Measurements from ENCODE around the gene SLC36A4. TPM values are rescaled to one million over a fixed set of nuclear protein-coding genes. Genes with fewer than 3 reads are reported as not detected.

SLC36A4 gene
- total RNA-seq, 1 experiment from 2014 or later = 21.1 TPM

- no peak overlapping the region for H3K4me3 ChIP-seq (replicated peaks in 1 of 2; ENCODE audit: low read depth in 1 of 2, low read length in 2 of 2)
- H3K79me2 ChIP-seq (ENCODE audit: insufficient read depth, low read length) = no peaks in the 10 kb centered on the region
- BruUV-seq (replicated peaks) = no TSS peak
- no peaks in the 10 kb centered on the region for H3K36me3 ChIP-seq (ENCODE audit: control insufficient read depth in 1 of 2, insufficient read depth in 2 of 2, low read length in 2 of 2)
- RAD21 ChIA-PET (ENCODE audit: low non-redundant PET in 1 of 2, low total read pairs in 2 of 2, uncharacterized antibody in 2 of 2, unreplicated experiment in 2 of 2) = no interaction called here
- no peak for DNase-seq (ENCODE audit: low read depth, low spot score)
- intact Hi-C loops (cut with micrococcal nuclease) = no loop called here
- no peak overlapping the region for H3K4me2 ChIP-seq (ENCODE audit: low read length)
- H3K4me1 ChIP-seq (ENCODE audit: control insufficient read depth in 1 of 2, insufficient read depth in 2 of 2, low read length in 2 of 2) = no peaks in the 10 kb centered on the region
- no peak for TF ChIP-seq TCF7L2 (IDR thresholded peaks at IDR 0.05; ENCODE audit: borderline replicate concordance, extremely low read depth, insufficient read depth, insufficient read length)
- no peak for TF ChIP-seq POLR2AphosphoS5 (IDR thresholded peaks at IDR 0.05; ENCODE audit: low read depth, low read length)
- no peak for TF ChIP-seq CEBPB (IDR thresholded peaks at IDR 0.05; ENCODE audit: low read depth)
- no peak for TF ChIP-seq ELF1 (IDR thresholded peaks at IDR 0.05; ENCODE audit: borderline replicate concordance, low read depth)
- no peak for TF ChIP-seq CBX3 (IDR thresholded peaks at IDR 0.05; ENCODE audit: low read depth)
- no peak overlapping the region for H3K9ac ChIP-seq (ENCODE audit: low read length)
- ATAC-seq = no peak
- CTCF ChIA-PET = no interaction called here
- no peaks in the 10 kb centered on the region for H4K20me1 ChIP-seq (ENCODE audit: insufficient read depth)
- no peak overlapping the region for H3K27ac ChIP-seq (ENCODE audit: low read depth, low read length)
- no peaks in the 10 kb centered on the region for H3K27me3 ChIP-seq (ENCODE audit: insufficient read depth, low read length)
- no peaks in the 10 kb centered on the region for H3K9me3 ChIP-seq (ENCODE audit: control insufficient read depth in 1 of 2, insufficient read depth in 1 of 2, low read depth in 1 of 2, low read length in 2 of 2)
- H3K9me2 ChIP-seq (ENCODE audit: insufficient read depth) = no peaks in the 10 kb centered on the region
- POLR2A ChIA-PET = no interaction called here
- no peak overlapping the region for H2AFZ ChIP-seq (ENCODE audit: low read depth, low read length, poor library complexity, severe bottlenecking)
Observed at GRCh38 chr11:93244018-93244417, 46.2 kb upstream of the SLC36A4 start.

DNA sequence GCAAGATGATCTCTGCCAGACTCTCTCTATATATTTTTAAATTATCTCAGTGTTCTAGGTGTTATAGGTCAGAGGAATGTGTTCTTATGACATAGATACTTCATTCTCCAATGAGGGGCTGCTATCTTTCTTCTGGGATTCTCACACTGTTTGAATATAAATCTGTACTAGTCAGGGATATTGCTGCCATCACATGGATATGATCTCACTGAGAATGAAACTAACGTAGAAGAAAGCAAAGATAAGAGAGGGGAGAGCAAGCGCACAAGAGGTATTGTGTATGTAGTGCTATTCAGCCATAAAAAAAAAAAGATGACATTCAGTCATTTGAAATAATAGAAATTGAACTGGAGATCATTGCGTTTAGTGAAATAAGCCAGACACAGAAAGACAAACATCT is 42.2 kb upstream of the SLC36A4 start:
- Histone ChIP-seq H2AFZ (ENCODE audit: low read depth, low read length, poor library complexity, severe bottlenecking) (no peak overlapping the region), H3K79me2 (ENCODE audit: insufficient read depth, low read length) (no peaks in the 10 kb centered on the region), H3K36me3 (ENCODE audit: control insufficient read depth in 1 of 2, insufficient read depth in 2 of 2, low read length in 2 of 2) (no peaks in the 10 kb centered on the region), H4K20me1 (ENCODE audit: insufficient read depth) (no peaks in the 10 kb centered on the region), H3K4me1 (ENCODE audit: control insufficient read depth in 1 of 2, insufficient read depth in 2 of 2, low read length in 2 of 2) (no peaks in the 10 kb centered on the region), H3K4me2 (ENCODE audit: low read length) (no peak overlapping the region), H3K9ac (ENCODE audit: low read length) (no peak overlapping the region), H3K27me3 (ENCODE audit: insufficient read depth, low read length) (peaks cover 21% of the 10 kb centered on the region; the same call in 1 of the 2 replicates), H3K27ac (ENCODE audit: low read depth, low read length) (no peak overlapping the region), H3K9me2 (ENCODE audit: insufficient read depth) (no peaks in the 10 kb centered on the region), H3K4me3 (replicated peaks in 1 of 2; ENCODE audit: low read depth in 1 of 2, low read length in 2 of 2) (no peak overlapping the region), H3K9me3 (ENCODE audit: control insufficient read depth in 1 of 2, insufficient read depth in 1 of 2, low read depth in 1 of 2, low read length in 2 of 2) (no peaks in the 10 kb centered on the region)
- ChIA-PET CTCF (no interaction called here), POLR2A (no interaction called here), RAD21 (ENCODE audit: low non-redundant PET in 1 of 2, low total read pairs in 2 of 2, uncharacterized antibody in 2 of 2, unreplicated experiment in 2 of 2) (no interaction called here)
- ATAC-seq = no peak
- intact Hi-C loops (cut with micrococcal nuclease) = loop anchor here (10.0 kb wide), 1 partner anchor 485 kb away; no protein-coding TSS in a partner anchor
- no peak for DNase-seq (ENCODE audit: low read depth, low spot score)
- no TSS peak for BruUV-seq (replicated peaks)
- no peak for TF ChIP-seq FOSL1 (IDR thresholded peaks at IDR 0.05; ENCODE audit: low read depth)
- no peak for TF ChIP-seq SIN3A (IDR thresholded peaks at IDR 0.05; ENCODE audit: low read depth)
- no peak for TF ChIP-seq POLR2A (IDR thresholded peaks at IDR 0.05; ENCODE audit: borderline replicate concordance, extremely low read depth, insufficient read depth, insufficient read length)
- no peak for TF ChIP-seq EZH2 (IDR thresholded peaks at IDR 0.05)
- TF ChIP-seq, protein P1, sequence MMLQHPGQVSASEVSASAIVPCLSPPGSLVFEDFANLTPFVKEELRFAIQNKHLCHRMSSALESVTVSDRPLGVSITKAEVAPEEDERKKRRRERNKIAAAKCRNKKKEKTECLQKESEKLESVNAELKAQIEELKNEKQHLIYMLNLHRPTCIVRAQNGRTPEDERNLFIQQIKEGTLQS (IDR thresholded peaks at IDR 0.05) = no peak
- TF ChIP-seq REST (IDR thresholded peaks at IDR 0.05; ENCODE audit: low read depth) = no peak
- no peak for TF ChIP-seq EGR1 (IDR thresholded peaks at IDR 0.05; ENCODE audit: low read depth)
- TF ChIP-seq TCF7L2 (IDR thresholded peaks at IDR 0.05; ENCODE audit: borderline replicate concordance, extremely low read depth, insufficient read depth, insufficient read length) = no peak
- no peak for TF ChIP-seq JUND (IDR thresholded peaks at IDR 0.05)
- TF ChIP-seq ZNF274 (IDR thresholded peaks at IDR 0.05; ENCODE audit: low read depth, low read length) = no peak
- TF ChIP-seq, protein P2, sequence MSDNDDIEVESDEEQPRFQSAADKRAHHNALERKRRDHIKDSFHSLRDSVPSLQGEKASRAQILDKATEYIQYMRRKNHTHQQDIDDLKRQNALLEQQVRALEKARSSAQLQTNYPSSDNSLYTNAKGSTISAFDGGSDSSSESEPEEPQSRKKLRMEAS (IDR thresholded peaks at IDR 0.05) = no peak
- TF ChIP-seq EZH2phosphoT487 (IDR thresholded peaks at IDR 0.05; ENCODE audit: borderline replicate concordance) = no peak
- TF ChIP-seq, protein P3, sequence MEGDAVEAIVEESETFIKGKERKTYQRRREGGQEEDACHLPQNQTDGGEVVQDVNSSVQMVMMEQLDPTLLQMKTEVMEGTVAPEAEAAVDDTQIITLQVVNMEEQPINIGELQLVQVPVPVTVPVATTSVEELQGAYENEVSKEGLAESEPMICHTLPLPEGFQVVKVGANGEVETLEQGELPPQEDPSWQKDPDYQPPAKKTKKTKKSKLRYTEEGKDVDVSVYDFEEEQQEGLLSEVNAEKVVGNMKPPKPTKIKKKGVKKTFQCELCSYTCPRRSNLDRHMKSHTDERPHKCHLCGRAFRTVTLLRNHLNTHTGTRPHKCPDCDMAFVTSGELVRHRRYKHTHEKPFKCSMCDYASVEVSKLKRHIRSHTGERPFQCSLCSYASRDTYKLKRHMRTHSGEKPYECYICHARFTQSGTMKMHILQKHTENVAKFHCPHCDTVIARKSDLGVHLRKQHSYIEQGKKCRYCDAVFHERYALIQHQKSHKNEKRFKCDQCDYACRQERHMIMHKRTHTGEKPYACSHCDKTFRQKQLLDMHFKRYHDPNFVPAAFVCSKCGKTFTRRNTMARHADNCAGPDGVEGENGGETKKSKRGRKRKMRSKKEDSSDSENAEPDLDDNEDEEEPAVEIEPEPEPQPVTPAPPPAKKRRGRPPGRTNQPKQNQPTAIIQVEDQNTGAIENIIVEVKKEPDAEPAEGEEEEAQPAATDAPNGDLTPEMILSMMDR (IDR thresholded peaks at IDR 0.05 in 2 of 3, conservative IDR thresholded peaks at IDR 0.05 in 1 of 3; ENCODE audit: borderline replicate concordance in 1 of 3, insufficient read depth in 1 of 3, low read depth in 2 of 3, low read length in 2 of 3) = no peak
- no peak for TF ChIP-seq POLR2AphosphoS5 (IDR thresholded peaks at IDR 0.05; ENCODE audit: low read depth, low read length)
